HEK293 (cell line): Measurements from ENCODE around the gene KIF26B.

Source experiments
- CTCF ChIA-PET: fragments of 350-600 bp; formaldehyde crosslinking; extraction: SDS; loops from one replicate; lab custom pipeline; 2021; ENCODE audit warnings: antibody characterized with exemption; lab: Yijun Ruan, JAX
- POLR2A ChIA-PET: fragments of 300-600 bp; formaldehyde crosslinking; extraction: SDS; loops from one replicate; lab custom pipeline; 2020; ENCODE audit warnings: antibody characterized with exemption, inconsistent platforms; lab: Yijun Ruan, JAX
- H3K27ac ChIP-seq: fragments of 200-500 bp; sonication (Bioruptor generic); 2 replicates; pipeline ENCODE4 v1.5.1; 2014; ENCODE audit warnings: low read depth, low read length, control low read depth, inconsistent platforms; ENCODE audit errors: extremely low read depth
- H3K36me3 ChIP-seq, 2 experiments: fragments of 200-500 bp in 1 of 2; sonication (Bioruptor generic) in 1 of 2; 1 replicate in 1 of 2; 2 replicates in 1 of 2; pipeline ENCODE4 v1.5.1; 2014 to 2017; ENCODE audit warnings: inconsistent platforms in 2 of 2, low read length in 2 of 2; ENCODE audit not compliant: control insufficient read depth in 2 of 2, insufficient read depth in 1 of 2
- H3K4me1 ChIP-seq: fragments of 200-500 bp; sonication (Bioruptor generic); 2 replicates; pipeline ENCODE4 v1.5.1; 2014; ENCODE audit warnings: mild to moderate bottlenecking, low read length, inconsistent platforms; ENCODE audit not compliant: control insufficient read depth, insufficient read depth
- H3K4me3 ChIP-seq: 2 replicates; pipeline ENCODE4 v1.5.1; 2011; ENCODE audit warnings: low read depth, mild to moderate bottlenecking, control low read depth, low read length, moderate library complexity
- H3K9me3 ChIP-seq: fragments of 200-500 bp; sonication (Bioruptor generic); 2 replicates; pipeline ENCODE4 v1.5.1; 2014; ENCODE audit warnings: low read depth, low read length, inconsistent platforms; ENCODE audit not compliant: control insufficient read depth, insufficient read depth
- FEZF1 ChIP-seq: fragments of 450-650 bp; formaldehyde crosslinking; IDR thresholded peaks from 2 replicates; pipeline ENCODE4 v1.5.1; 2016; ENCODE audit warnings: missing biosample characterization, missing genetic modification characterization
- IKZF3 ChIP-seq: fragments of 450-650 bp; IDR thresholded peaks from 2 replicates; pipeline ENCODE4 v1.5.0; 2018; ENCODE audit warnings: missing biosample characterization, mild to moderate bottlenecking, missing genetic modification characterization, moderate library complexity
- PRDM4 ChIP-seq: fragments of 450-650 bp; formaldehyde crosslinking; IDR thresholded peaks from 2 replicates; pipeline ENCODE4 v1.5.1; 2017; ENCODE audit warnings: missing biosample characterization, missing genetic modification characterization
- ZBTB17 ChIP-seq: fragments of 450-650 bp; formaldehyde crosslinking; IDR thresholded peaks from 2 replicates; pipeline ENCODE4 v1.5.1; 2016; ENCODE audit warnings: missing biosample characterization, missing genetic modification characterization
- ZEB2 ChIP-seq: fragments of 450-650 bp; formaldehyde crosslinking; IDR thresholded peaks from 2 replicates; pipeline ENCODE4 v1.5.1; 2016; ENCODE audit warnings: missing biosample characterization, missing genetic modification characterization
- ZNF114 ChIP-seq: fragments of 450-650 bp; formaldehyde crosslinking; IDR thresholded peaks from 2 replicates; pipeline ENCODE4 v1.5.0; 2017; ENCODE audit warnings: missing biosample characterization, missing genetic modification characterization
- ZNF184 ChIP-seq: fragments of 450-650 bp; IDR thresholded peaks from 2 replicates; pipeline ENCODE4 v1.5.1; 2018; ENCODE audit warnings: missing biosample characterization, mild to moderate bottlenecking, missing genetic modification characterization
- ZNF335 ChIP-seq: fragments of 450-650 bp; formaldehyde crosslinking; conservative IDR thresholded peaks from 2 replicates; pipeline ENCODE4 v1.5.1; 2016; ENCODE audit warnings: missing biosample characterization, missing genetic modification characterization
- ZNF341 ChIP-seq: fragments of 450-650 bp; formaldehyde crosslinking; IDR thresholded peaks from 2 replicates; pipeline ENCODE4; 2016; ENCODE audit warnings: low read depth, missing biosample characterization, missing genetic modification characterization
- ZNF362 ChIP-seq: fragments of 450-650 bp; formaldehyde crosslinking; IDR thresholded peaks from 2 replicates; pipeline ENCODE4 v1.5.1; 2016; ENCODE audit warnings: missing biosample characterization, missing genetic modification characterization
- ZNF398 ChIP-seq: fragments of 450-650 bp; formaldehyde crosslinking; IDR thresholded peaks from 2 replicates; pipeline ENCODE4 v1.5.1; 2017; ENCODE audit warnings: missing biosample characterization, missing genetic modification characterization
- ZNF433 ChIP-seq: fragments of 450-650 bp; formaldehyde crosslinking; IDR thresholded peaks from 2 replicates; pipeline ENCODE4 v1.5.1; 2016; ENCODE audit warnings: missing biosample characterization, missing genetic modification characterization, low read depth
- ZNF549 ChIP-seq: fragments of 450-650 bp; IDR thresholded peaks from 2 replicates; pipeline ENCODE4 v1.5.1; 2018; ENCODE audit warnings: missing biosample characterization, missing genetic modification characterization, mild to moderate bottlenecking, inconsistent platforms, moderate library complexity
- ZNF580 ChIP-seq: fragments of 450-650 bp; formaldehyde crosslinking; IDR thresholded peaks from 2 replicates; pipeline ENCODE4 v1.5.1; 2016; ENCODE audit warnings: missing biosample characterization, missing genetic modification characterization
- ZNF600 ChIP-seq: fragments of 450-650 bp; formaldehyde crosslinking; IDR thresholded peaks from 2 replicates; pipeline ENCODE4 v1.5.1; 2016; ENCODE audit warnings: missing biosample characterization, missing genetic modification characterization
- ZNF629 ChIP-seq: fragments of 450-650 bp; formaldehyde crosslinking; IDR thresholded peaks from 2 replicates; pipeline ENCODE4 v1.5.1; 2017; ENCODE audit warnings: missing biosample characterization, missing genetic modification characterization
- ZSCAN23 ChIP-seq: fragments of 450-650 bp; formaldehyde crosslinking; IDR thresholded peaks from 2 replicates; pipeline ENCODE4 v1.5.1; 2016; ENCODE audit warnings: missing biosample characterization, missing genetic modification characterization
- ZXDB ChIP-seq: fragments of 450-650 bp; formaldehyde crosslinking; IDR thresholded peaks from 2 replicates; pipeline ENCODE4 v1.5.1; 2016; ENCODE audit warnings: missing biosample characterization, missing genetic modification characterization
- TF ChIP-seq, protein P1 (sequence below): fragments of 450-650 bp; formaldehyde crosslinking; IDR thresholded peaks from 2 replicates; pipeline ENCODE4 v1.5.1; 2017; ENCODE audit warnings: missing biosample characterization, missing genetic modification characterization
- TF ChIP-seq, protein P2 (sequence below): fragments of 450-650 bp; IDR thresholded peaks from 2 replicates; pipeline ENCODE4 v1.5.1; 2018; ENCODE audit warnings: missing biosample characterization, mild to moderate bottlenecking, missing genetic modification characterization
- TF ChIP-seq, protein P3 (sequence below): fragments of 450-650 bp; IDR thresholded peaks from 2 replicates; pipeline ENCODE4 v1.5.1; 2018; ENCODE audit warnings: missing biosample characterization, missing genetic modification characterization

Gene KIF26B

GRCh38 chr1:245247356-245247755 lies 92.6 kb downstream of the KIF26B start (continued):
- no peak for TF ChIP-seq ZNF398
- TF ChIP-seq, protein P1, sequence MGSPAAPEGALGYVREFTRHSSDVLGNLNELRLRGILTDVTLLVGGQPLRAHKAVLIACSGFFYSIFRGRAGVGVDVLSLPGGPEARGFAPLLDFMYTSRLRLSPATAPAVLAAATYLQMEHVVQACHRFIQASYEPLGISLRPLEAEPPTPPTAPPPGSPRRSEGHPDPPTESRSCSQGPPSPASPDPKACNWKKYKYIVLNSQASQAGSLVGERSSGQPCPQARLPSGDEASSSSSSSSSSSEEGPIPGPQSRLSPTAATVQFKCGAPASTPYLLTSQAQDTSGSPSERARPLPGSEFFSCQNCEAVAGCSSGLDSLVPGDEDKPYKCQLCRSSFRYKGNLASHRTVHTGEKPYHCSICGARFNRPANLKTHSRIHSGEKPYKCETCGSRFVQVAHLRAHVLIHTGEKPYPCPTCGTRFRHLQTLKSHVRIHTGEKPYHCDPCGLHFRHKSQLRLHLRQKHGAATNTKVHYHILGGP (tag by site-specific recombination) = no peak
- TF ChIP-seq ZNF184 (tag by site-specific recombination) = no peak
- TF ChIP-seq FEZF1 (tag by site-specific recombination) = no peak
- no peak for TF ChIP-seq ZNF600
- TF ChIP-seq, all 188 proteins: peak for 0

GRCh38 chr1:245247801-245248200 lies 93.0 kb downstream of the KIF26B start:
- Histone ChIP-seq H3K4me3 (no peak overlapping the region), H3K27ac (no peak overlapping the region), H3K36me3 (no peaks in the 10 kb centered on the region), H3K4me1 (no peaks in the 10 kb centered on the region), H3K9me3 (no peaks in the 10 kb centered on the region)
- POLR2A ChIA-PET = no interaction called here
- TF ChIP-seq ZNF114 = no peak
- CTCF ChIA-PET = no interaction called here

DNA sequence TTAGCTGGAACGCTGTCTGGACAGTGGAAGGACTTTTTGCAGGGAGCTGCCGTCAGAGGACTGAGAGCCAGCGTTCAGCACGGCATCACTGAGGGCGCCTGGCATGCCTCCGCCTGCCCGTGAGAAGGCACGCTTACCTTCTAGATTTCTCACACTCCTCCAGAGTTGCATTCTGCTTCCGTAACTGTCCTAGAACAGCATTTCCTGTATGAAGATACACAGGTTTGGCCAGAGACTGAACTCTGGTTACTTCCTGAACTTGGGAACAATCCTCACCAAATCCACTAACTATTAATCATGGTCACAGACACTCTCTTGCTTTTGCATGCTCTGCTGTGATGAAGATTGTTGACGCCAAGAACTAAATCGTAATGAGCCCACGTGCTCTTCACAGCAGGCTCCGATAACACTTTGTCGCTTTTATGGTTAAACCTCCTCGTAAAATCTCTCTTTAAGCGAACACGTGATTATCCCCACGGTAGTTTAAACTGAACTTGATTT lies 93.5 kb downstream of the KIF26B start:
- CTCF ChIA-PET = no interaction called here
- H3K9me3 ChIP-seq = no peaks in the 10 kb centered on the region
- TF ChIP-seq PRDM4 (tag by site-specific recombination) = 0 out of 2 replicates have a peak, but pooled peaks have one; percentile 33
- TF ChIP-seq FEZF1 (tag by site-specific recombination) = peak; percentile 80
- TF ChIP-seq ZNF629 (tag by site-specific recombination) = 0 out of 2 replicates have a peak, but pooled peaks have one; percentile 49
- TF ChIP-seq ZXDB (tag by site-specific recombination) = peak; percentile 46; the same call in 1 of the 2 replicates
- TF ChIP-seq ZNF549 = no peak
- TF ChIP-seq ZNF433 (tag by site-specific recombination) = no peak
- TF ChIP-seq ZNF335 = peak; percentile 51
- 0 out of 2 replicates have a peak, but pooled peaks have one; percentile 38 for TF ChIP-seq ZNF580 (tag by site-specific recombination)
- TF ChIP-seq ZEB2 (tag by site-specific recombination) = 0 out of 2 replicates have a peak, but pooled peaks have one; percentile 15
- no peak for TF ChIP-seq ZNF362
- TF ChIP-seq IKZF3 (tag by site-specific recombination) = peak; percentile 47; the same call in 1 of the 2 replicates
- peak; percentile 65 for TF ChIP-seq ZBTB17 (tag by site-specific recombination)
- TF ChIP-seq ZSCAN23 (tag by site-specific recombination) = no peak
- TF ChIP-seq, protein P2, sequence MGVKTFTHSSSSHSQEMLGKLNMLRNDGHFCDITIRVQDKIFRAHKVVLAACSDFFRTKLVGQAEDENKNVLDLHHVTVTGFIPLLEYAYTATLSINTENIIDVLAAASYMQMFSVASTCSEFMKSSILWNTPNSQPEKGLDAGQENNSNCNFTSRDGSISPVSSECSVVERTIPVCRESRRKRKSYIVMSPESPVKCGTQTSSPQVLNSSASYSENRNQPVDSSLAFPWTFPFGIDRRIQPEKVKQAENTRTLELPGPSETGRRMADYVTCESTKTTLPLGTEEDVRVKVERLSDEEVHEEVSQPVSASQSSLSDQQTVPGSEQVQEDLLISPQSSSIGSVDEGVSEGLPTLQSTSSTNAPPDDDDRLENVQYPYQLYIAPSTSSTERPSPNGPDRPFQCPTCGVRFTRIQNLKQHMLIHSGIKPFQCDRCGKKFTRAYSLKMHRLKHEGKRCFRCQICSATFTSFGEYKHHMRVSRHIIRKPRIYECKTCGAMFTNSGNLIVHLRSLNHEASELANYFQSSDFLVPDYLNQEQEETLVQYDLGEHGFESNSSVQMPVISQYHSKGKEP (tag by site-specific recombination) = peak; percentile 60
- TF ChIP-seq ZNF341 = 0 out of 2 replicates have a peak, but pooled peaks have one; percentile 14
- TF ChIP-seq, protein P3, sequence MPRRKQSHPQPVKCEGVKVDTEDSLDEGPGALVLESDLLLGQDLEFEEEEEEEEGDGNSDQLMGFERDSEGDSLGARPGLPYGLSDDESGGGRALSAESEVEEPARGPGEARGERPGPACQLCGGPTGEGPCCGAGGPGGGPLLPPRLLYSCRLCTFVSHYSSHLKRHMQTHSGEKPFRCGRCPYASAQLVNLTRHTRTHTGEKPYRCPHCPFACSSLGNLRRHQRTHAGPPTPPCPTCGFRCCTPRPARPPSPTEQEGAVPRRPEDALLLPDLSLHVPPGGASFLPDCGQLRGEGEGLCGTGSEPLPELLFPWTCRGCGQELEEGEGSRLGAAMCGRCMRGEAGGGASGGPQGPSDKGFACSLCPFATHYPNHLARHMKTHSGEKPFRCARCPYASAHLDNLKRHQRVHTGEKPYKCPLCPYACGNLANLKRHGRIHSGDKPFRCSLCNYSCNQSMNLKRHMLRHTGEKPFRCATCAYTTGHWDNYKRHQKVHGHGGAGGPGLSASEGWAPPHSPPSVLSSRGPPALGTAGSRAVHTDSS (tag by site-specific recombination) = peak; percentile 60

More for the DNA sequence above, 93.5 kb downstream of the KIF26B start:
- H3K4me3 ChIP-seq = no peak overlapping the region
- no peak overlapping the region for H3K27ac ChIP-seq
- H3K4me1 ChIP-seq = no peaks in the 10 kb centered on the region
- POLR2A ChIA-PET = no interaction called here
- no peaks in the 10 kb centered on the region for H3K36me3 ChIP-seq
